Osteoblast (primary cell): ENCODE measurements around the gene ATRNL1. TPM values are rescaled to one million over a fixed set of nuclear protein-coding genes. Genes with fewer than 3 reads are reported as not detected.
A peak's percentile ranks its signal among the peaks of the same experiment; 100 is the strongest.

ENCODE experiments used
- DNase-seq: peaks from one replicate; pipeline ENCODE4 v3.0.0; 2011; ENCODE audit warnings: low spot score, mixed read lengths; ENCODE audit not compliant: insufficient read length; ENCODE audit errors: missing footprints
- H2AFZ ChIP-seq: 2 replicates; pipeline ENCODE4 v1.6.0; 2011; ENCODE audit warnings: mild to moderate bottlenecking, low read length
- H3K27ac ChIP-seq: 2 replicates; pipeline ENCODE4 v1.5.1; 2011; ENCODE audit warnings: mild to moderate bottlenecking, low read depth, low read length, moderate library complexity
- H3K27me3 ChIP-seq: 2 replicates; pipeline ENCODE4 v1.6.0; 2012; ENCODE audit warnings: mild to moderate bottlenecking, control low read depth, inconsistent platforms, low read length, moderate library complexity; ENCODE audit not compliant: insufficient read depth
- H3K36me3 ChIP-seq: 2 replicates; pipeline ENCODE4 v1.5.1; 2011; ENCODE audit warnings: mild to moderate bottlenecking, low read length, control low read depth, moderate library complexity; ENCODE audit not compliant: insufficient read depth
- H3K4me1 ChIP-seq: 2 replicates; pipeline ENCODE4 v1.5.1; 2011; ENCODE audit warnings: mild to moderate bottlenecking, low read length, control low read depth, moderate library complexity; ENCODE audit not compliant: insufficient read depth
- H3K4me2 ChIP-seq: 2 replicates; pipeline ENCODE4 v1.6.0; 2011; ENCODE audit warnings: mild to moderate bottlenecking, low read length; ENCODE audit not compliant: insufficient read depth
- H3K4me3 ChIP-seq: fragments of 200-600 bp; sonication (generic); 3 replicates; pipeline ENCODE4 v1.5.1; 2012; ENCODE audit warnings: mild to moderate bottlenecking, low read length, inconsistent platforms; ENCODE audit not compliant: insufficient read depth
- H3K79me2 ChIP-seq: 2 replicates; pipeline ENCODE4 v1.6.0; 2012; ENCODE audit warnings: mild to moderate bottlenecking, low read length, control low read depth, inconsistent platforms; ENCODE audit not compliant: insufficient read depth
- H3K9me3 ChIP-seq: 2 replicates; pipeline ENCODE4 v1.5.1; 2011; ENCODE audit warnings: low read depth, low read length, control low read depth
- H4K20me1 ChIP-seq: 2 replicates; pipeline ENCODE4 v1.6.0; 2012; ENCODE audit warnings: mild to moderate bottlenecking, low read length, control low read depth; ENCODE audit not compliant: insufficient read depth
- CTCF ChIP-seq: IDR thresholded peaks from 2 replicates; pipeline ENCODE4 v1.5.1; 2011; ENCODE audit warnings: mild to moderate bottlenecking, low read depth, low read length, moderate library complexity; ENCODE audit errors: extremely low read depth
- total RNA-seq: library from RNA; depleted of rRNA; stranded (reverse); fragments of >200 nt; gene quantifications from 2 replicates; pipeline ENCODE4 v1.2.3, GENCODE V29; 2012

ATRNL1 gene
- total RNA-seq, 1 donor: 1.4 TPM

DNA sequence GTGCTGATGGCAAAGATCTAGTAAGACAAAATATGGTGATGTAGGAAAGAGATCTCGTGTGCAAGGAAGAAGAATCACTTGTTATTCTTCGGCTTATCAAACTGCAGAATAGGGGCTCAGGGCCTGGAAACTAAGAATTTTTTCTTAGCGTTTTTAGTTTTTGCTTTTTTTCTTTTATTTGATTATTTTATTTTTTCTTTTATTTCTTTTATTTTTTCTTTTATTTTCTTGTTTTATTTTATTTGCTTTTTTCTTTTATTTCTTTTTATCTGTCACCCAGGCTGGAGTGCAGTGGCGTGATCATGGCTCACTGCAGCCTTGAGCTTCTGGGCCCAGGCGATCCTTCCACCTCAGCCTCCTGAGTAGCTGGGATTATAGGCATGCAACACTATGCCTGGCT lies 70.0 kb downstream of the ATRNL1 start:
- no peak for TF ChIP-seq CTCF
- H4K20me1 ChIP-seq: no peaks in the 10 kb centered on the region
- no peaks in the 10 kb centered on the region for H3K9me3 ChIP-seq
- no peak overlapping the region for H3K27ac ChIP-seq
- H3K27me3 ChIP-seq: no peaks in the 10 kb centered on the region
- no peak for DNase-seq
- no peaks in the 10 kb centered on the region for H3K36me3 ChIP-seq
- H3K79me2 ChIP-seq: no peaks in the 10 kb centered on the region
- H3K4me3 ChIP-seq: no peak overlapping the region
- H3K4me2 ChIP-seq: no peak overlapping the region
- no peaks in the 10 kb centered on the region for H3K4me1 ChIP-seq
- no peak overlapping the region for H2AFZ ChIP-seq

DNA sequence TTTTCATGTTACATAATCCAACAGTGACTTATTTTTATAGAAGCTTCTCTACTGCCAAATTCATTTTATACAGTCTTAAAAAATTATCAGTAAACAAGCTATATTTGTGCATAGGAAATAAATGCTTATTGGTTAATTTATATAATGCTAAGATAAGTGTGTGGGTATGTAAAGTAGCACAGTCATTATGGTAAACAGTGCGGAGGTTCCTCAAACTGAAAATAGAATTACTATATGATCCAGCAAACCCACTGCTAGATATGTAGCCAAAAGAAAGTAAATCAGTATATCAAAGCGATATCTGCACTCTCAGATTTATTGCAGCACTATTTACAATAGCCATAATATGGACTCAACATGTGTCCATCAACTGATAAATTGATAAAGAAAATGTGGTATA lies 71.1 kb downstream of the ATRNL1 start:
- TF ChIP-seq CTCF: no peak
- no peaks in the 10 kb centered on the region for H3K79me2 ChIP-seq
- no peak for DNase-seq
- no peak overlapping the region for H2AFZ ChIP-seq
- H3K27ac ChIP-seq: no peak overlapping the region
- no peaks in the 10 kb centered on the region for H3K9me3 ChIP-seq
- no peaks in the 10 kb centered on the region for H4K20me1 ChIP-seq
- H3K27me3 ChIP-seq: no peaks in the 10 kb centered on the region
- no peak overlapping the region for H3K4me3 ChIP-seq
- no peaks in the 10 kb centered on the region for H3K4me1 ChIP-seq
- H3K4me2 ChIP-seq: no peak overlapping the region
- H3K36me3 ChIP-seq: no peaks in the 10 kb centered on the region

DNA sequence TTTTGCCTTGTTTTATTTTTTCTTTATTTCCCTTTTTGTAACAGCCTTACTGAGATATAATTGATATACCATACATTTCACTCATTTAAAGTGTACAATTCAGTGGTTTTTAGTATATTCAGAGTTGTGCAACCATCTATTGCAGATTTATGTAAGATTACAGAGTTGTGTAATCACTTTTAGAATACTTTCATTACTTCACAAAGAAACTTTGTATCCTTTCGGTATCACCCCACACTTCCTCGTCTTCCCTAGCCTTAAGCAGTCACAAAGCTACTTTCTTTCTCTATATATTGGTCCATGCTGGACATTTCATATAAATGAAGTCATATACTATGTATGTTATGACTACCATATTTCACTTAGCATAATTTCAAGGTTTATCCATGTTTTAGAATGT lies 74.6 kb downstream of the ATRNL1 start:
- Histone ChIP-seq H4K20me1 (no peaks in the 10 kb centered on the region), H3K79me2 (no peaks in the 10 kb centered on the region), H3K9me3 (no peaks in the 10 kb centered on the region), H3K4me3 (no peak overlapping the region), H3K27me3 (no peaks in the 10 kb centered on the region), H3K4me2 (no peak overlapping the region), H3K36me3 (no peaks in the 10 kb centered on the region), H3K27ac (no peak overlapping the region), H3K4me1 (no peaks in the 10 kb centered on the region), H2AFZ (no peak overlapping the region)
- no peak for TF ChIP-seq CTCF
- DNase-seq: no peak

- Histone ChIP-seq H3K79me2 (no peaks in the 10 kb centered on the region), H3K9me3 (no peaks in the 10 kb centered on the region), H3K4me2 (no peak overlapping the region), H3K36me3 (no peaks in the 10 kb centered on the region), H3K4me1 (no peaks in the 10 kb centered on the region), H4K20me1 (no peaks in the 10 kb centered on the region), H3K27me3 (no peaks in the 10 kb centered on the region), H3K27ac (no peak overlapping the region), H2AFZ (no peak overlapping the region), H3K4me3 (no peak overlapping the region)
- no peak for DNase-seq
- peak; percentile 46 for TF ChIP-seq CTCF
These were observed 78.3 kb downstream of the ATRNL1 start for GRCh38 chr10:115171392-115171960.
